Measurements from ENCODE around the gene PCDHGA1.

- TF ChIP-seq CTCF (IDR thresholded peaks at IDR 0.05), result no peak
- no peak for TF ChIP-seq EZH2 (IDR thresholded peaks at IDR 0.05; ENCODE audit: borderline replicate concordance, insufficient read depth, low read depth, low read length, poor library complexity, severe bottlenecking)
These were observed 97.6 kb downstream of the PCDHGA1 start for GRCh38 chr5:141427783-141428426.
